AG08396 (cell line): ENCODE data around the gene SYNGAP1.

Source experiments
- DNase-seq: peaks from one replicate; pipeline ENCODE4 v3.0.0; 2012; ENCODE audit warnings: low spot score, mixed read lengths

Gene SYNGAP1

GRCh38 chr6:33439956-33440648, 20.2 kb downstream of the SYNGAP1 start:
- DNase-seq = no peak

DNA sequence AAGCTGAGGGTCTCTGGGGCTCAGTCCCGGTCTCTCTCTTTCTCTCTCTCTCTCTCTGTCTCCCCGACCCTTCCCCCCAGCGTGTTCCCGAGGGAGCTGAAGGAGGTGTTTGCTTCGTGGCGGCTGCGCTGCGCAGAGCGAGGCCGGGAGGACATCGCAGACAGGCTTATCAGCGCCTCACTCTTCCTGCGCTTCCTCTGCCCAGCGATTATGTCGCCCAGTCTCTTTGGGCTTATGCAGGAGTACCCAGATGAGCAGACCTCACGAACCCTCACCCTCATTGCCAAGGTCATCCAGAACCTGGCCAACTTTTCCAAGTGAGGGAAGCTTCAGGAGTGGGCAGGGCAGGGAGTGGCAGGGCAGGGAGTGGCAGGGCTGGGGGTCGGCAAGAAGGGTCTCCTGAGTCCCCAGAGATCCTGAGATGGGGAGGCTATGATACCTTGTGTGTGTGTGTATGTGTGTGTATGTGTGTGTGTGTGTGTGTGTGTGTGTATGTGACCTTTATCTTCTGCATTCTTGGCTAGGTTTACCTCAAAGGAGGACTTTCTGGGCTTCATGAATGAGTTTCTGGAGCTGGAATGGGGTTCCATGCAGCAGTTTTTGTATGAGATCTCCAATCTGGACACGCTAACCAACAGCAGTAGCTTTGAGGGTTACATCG, 20.9 kb downstream of the SYNGAP1 start:
- DNase-seq = no peak

DNA sequence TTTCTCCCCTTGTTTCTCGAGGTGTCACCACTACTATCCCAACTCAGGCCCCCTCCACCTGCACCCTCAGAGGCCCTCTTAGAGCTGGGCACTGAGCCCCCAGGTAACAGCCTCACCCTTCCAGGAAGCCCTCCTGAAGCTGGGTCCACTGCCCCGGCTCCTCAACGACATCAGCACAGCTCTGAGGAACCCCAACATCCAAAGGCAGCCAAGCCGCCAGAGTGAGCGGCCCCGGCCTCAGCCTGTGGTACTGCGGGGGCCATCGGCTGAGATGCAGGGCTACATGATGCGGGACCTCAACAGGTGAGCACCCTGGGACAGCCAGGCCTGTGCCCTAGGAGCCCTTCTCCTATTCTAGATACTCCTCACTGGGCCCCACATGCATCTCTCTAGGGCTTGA, 21.6 kb downstream of the SYNGAP1 start:
- no peak for DNase-seq

DNA sequence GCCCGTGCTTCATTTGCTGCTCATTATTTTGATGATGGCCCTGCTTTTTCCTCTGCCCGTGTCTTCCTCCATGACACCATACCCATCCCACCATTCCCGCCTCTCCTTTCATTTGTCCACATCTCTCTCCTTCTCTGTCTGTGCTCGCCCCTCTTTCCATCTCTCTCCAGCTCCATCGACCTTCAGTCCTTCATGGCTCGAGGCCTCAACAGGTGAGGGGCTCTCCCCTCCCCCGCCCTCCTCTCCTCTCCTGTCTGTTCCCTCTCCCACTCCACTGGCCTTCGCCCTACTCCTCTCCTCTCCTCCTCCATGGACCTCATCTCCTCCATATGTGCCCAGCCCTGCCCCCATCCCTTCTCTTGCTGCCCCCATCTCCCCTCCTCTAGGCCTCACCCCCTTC, 22.4 kb downstream of the SYNGAP1 start:
- DNase-seq = no peak

GRCh38 chr6:33443025-33443424, 23.2 kb downstream of the SYNGAP1 start:
- no peak for DNase-seq

DNA sequence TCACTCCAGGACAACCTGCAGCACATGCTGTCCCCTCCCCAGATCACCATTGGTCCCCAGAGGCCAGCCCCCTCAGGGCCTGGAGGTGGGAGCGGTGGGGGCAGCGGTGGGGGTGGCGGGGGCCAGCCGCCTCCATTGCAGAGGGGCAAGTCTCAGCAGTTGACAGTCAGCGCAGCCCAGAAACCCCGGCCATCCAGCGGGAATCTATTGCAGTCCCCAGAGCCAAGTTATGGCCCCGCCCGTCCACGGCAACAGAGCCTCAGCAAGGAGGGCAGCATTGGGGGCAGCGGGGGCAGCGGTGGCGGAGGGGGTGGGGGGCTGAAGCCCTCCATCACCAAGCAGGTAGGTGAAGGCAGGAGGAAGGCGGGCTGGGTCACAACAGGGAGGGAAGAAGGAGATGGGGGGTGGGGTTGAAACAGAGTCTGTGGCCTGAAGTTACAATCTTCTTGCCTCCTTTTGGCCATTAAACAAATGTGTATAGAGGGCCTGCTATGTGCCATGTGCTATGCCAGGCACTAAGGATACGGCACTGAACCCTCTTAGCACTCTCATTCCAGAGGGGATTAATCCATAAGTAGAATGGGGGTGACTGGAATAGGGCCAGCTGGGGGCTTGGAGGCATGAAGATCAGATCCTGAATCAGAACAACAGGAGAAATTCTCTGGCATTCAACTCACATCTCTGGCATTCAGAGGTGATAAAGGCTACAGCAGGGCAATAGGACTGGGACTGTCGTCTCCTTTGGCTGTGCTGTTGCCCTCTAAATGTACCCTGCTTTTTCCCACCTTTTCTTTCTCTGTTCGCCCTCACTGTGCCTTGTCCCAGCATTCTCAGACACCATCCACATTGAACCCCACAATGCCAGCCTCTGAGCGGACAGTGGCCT, 24.0 kb downstream of the SYNGAP1 start:
- DNase-seq = no peak

- no peak for DNase-seq
Observed at GRCh38 chr6:33445119-33445603, 25.3 kb downstream of the SYNGAP1 start.

GRCh38 chr6:33446356-33446755, 26.5 kb downstream of the SYNGAP1 start:
- no peak for DNase-seq

DNA sequence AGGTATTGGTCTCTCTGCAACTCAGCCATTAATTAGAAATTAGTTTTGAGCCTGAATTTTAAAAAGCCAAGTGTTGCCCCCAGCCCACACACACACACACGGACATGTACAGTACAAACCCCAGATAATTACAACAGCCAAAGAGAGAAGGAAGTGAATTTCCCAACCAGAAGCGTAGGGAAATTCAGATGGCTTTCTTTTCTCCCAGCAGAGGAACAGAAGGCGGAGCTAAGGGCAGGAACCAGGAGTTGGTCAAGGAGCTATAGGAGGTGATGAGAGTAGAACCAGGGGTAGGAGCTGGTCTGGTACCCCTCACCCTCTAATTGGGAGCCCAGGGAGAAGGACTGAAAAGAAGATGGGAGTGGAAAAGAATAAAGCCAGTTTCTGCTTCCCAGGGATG, 30.6 kb downstream of the SYNGAP1 start:
- peak; percentile 6 for DNase-seq

DNA sequence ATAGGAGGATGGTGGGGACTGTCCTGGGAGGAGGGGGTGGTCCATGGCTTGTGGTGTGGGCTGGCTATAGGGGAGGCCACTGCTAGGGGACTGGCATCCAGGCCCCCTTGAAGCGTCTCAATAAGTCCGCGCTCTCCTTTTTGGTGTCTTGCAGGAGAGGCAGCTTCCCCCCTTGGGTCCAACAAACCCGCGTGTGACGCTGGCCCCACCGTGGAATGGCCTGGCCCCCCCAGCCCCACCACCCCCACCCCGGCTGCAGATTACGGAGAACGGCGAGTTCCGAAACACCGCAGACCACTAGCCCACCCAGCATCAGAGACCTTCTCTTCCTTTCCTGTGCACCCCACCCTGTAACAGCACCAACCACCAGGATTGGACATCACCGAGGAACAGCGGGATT, 31.7 kb downstream of the SYNGAP1 start:
- peak; percentile 5 for DNase-seq

DNA sequence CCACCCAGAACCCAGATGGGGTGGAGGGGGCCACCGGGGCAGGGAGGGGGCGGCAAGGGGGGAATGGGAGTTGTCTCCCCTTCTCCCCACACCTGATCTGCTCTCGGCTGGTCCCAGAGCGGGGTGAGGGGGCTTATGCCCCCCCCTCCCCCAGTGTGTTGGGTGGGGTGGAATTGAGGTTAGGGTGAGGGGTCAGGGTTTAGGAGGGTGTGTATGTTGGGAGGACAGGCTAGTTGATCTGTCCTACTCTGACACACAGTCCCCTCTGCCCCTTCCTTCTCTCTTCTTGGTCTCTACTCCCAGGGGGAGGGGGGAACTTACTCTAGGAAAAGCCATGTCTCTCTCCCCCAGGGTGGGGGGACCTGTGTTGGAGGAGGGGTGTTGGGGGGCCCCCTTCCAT, 32.6 kb downstream of the SYNGAP1 start:
- DNase-seq = peak; percentile 11

DNA sequence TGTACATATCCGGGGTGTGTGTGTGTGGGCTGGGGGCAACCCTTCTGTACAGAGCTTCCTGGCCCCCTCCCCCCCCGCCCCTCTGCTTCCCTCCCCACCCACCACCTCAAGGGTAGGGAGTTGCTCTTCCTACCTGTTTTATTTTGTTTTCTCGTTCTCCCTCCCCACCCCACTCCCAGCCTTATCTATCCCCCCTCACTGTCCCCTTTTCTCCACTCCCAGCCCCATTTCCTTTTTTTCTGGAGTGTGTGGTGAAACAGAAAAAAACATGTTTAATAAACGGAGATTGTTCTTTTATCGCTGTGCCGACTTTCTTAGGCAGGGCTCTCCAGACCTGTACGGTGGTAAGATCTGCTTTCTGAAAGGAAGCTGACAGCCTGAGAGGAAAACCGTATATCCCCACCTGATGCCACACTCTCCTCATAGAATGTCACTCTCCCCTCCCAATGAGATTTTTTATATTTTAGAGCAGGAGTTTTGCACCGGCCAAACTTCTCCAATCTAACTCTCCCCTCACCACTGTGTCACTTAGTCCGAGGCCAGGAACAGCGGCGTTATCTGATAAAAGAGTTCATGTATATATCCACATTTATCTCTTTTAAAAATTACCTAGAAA, 33.6 kb downstream of the SYNGAP1 start:
- peak; percentile 46 for DNase-seq

DNA sequence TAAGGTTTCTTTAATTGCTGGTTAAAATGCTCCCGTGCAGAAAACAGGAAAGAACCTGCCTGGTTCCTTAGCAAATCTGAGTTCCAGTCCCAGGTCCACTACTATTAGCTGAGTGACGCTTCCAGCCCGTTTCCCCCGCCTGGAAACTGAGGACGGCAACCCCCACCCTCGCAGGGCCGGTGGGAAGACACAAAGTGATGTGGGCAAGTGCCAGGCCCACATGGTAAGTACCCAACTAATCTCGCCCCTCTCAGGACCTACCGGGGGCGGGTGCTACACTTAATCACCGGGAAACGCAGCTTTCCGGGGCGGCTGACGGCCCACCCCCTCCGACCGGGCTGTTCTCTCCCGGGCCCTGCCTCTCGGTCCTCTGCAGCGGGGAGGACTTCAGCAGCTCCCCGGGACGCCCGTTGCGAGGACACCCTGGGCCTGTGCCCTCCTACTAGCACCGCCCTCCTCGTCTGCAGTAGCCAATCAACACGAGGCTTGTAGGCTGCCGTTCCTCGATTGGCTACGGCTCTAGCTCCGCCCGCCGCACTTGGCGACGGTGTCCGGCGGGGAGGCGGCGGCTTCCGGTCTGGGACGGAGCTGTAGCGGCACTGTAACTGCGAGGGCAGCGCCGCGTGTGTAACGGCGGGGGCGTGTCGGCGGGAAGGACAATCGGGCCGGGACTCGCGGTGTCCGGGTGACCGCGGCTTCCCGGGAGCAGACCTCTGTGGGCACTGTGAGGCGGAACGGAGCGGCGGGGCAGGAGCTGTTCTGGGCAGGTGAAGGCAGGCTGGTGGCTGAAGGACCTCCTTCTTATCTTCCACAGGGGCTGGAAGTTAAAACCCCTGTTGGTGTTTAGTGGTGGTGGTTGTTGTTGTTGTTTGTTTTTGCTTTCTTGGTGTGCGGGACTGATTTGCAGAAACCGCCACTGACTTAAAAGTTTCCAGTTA, 34.4 kb downstream of the SYNGAP1 start, which contains the start of gene ZBTB9:
ZBTB9 (plus strand) TSS at position 568 of the 938 bp plus-strand sequence. CDS start 525 bp downstream, outside the sequence.
- peak; percentile 99 for DNase-seq

DNA sequence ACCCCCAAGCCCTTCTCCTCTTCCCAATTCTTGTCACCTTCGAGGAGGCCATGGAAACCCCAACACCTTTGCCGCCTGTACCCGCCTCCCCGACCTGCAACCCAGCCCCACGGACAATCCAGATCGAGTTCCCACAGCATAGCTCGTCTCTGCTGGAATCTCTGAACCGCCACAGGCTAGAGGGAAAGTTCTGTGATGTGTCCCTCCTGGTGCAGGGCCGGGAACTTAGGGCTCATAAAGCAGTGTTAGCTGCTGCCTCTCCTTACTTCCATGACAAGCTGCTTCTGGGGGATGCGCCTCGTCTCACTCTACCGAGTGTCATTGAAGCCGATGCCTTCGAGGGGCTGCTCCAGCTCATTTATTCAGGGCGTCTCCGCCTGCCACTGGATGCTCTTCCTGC, 35.2 kb downstream of the SYNGAP1 start:
- DNase-seq = peak; percentile 7

GRCh38 chr6:33456156-33456555, 36.3 kb downstream of the SYNGAP1 start:
- no peak for DNase-seq

DNA sequence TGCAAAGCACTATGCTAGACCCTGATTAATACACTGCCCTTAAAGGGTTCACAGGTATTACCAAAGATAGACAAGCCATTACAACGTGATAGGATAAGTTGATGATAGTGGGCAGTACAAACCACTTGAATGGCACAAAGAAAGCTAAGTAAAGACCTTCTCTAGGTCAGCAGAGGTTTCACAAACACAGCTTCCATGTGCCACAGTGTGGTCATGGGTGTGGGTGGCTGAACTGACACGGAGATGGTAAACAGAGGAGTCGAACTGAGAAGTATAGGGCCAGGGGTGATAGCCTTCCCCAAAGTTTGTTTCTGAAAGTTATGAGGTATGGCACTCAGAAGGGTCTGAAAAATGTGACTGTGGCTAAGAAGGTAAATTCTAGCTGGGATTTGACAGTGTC, 38.8 kb downstream of the SYNGAP1 start:
- no peak for DNase-seq

GRCh38 chr6:33459226-33459625, 39.4 kb downstream of the SYNGAP1 start:
- no peak for DNase-seq

DNA sequence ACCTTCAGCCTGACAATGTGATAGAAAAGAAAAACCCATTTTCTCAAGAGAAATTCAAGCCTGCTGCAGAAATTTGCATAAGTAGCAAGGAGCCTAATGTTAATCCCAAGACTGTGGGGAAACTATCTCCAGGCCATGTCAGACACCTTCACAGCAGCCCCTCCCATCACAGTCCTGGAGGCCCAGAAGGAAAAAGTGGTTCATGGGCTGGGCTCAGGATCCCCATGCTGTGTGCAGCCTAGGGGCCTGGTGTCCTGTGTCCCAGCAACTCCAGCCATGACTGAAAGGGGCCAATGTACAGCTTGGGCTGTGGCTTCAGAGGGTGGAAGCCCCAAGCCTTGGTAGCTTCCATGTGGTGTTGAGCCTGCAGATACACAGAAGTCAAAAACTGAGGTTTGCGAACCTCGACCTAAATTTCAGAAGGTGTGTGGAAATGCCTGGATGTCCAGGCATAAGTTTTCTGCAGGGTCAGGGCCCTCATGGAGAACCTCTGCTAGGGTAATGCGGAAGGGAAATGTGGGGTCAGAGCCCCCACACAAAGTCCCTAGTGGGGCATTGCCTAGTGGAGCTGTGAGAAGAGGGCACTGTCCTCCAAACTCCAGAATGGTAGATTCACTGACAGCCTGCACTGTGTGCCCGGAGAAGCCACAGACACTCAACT, 46.3 kb downstream of the SYNGAP1 start:
- DNase-seq = no peak

DNA sequence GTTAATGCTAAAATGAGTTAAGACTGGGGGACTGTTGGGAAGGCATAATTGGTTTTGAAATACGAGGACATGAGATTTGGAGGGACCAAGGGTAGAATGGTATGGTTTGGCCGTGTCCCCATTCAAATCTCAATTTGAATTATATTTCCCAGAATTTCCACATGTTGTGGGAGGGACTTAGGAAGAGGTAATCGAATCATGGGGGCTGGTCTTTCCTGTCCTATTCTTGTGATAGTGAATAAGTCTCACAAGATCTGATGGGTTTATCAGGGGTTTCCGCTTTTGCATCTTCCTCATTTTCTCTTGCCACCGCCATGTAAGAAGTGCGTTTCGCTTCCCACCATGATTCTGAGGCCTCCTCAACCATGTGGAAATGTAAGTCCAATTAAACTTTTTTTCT, 47.2 kb downstream of the SYNGAP1 start:
- no peak for DNase-seq

DNA sequence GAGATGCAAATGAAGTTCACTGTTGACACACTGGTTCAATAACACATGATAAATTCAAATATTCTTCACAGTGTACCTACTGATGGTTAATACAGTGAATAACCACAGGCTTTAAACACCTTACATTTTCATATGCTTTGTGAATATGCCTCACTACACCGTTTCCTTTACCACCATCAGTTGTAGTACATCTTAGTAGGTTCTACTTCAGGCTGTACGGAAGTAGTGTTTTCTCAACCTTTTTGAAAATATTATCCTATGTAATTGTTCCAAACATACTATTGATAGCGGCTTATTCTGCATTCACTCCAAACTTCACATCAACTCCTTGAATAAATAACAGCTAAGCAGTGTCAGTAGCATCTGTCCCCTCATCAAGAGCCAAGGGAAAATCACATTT, 49.8 kb downstream of the SYNGAP1 start:
- DNase-seq = no peak
